Smooth muscle cell of the pulmonary artery (primary cell): ENCODE measurements around the gene OR4X1. TPM values are rescaled to one million over a fixed set of nuclear protein-coding genes. Genes with fewer than 3 reads are reported as not detected.

ENCODE experiments used
- total RNA-seq: library from RNA; depleted of rRNA; stranded (reverse); fragments of >200 nt; gene quantifications from 2 replicates; pipeline ENCODE4 v1.2.3, GENCODE V29; 2014

OR4X1 gene
- not detected in 2 replicates for total RNA-seq

GRCh38 chr11:48263423-48263911, at the start of gene OR4X1:
Gene OR4X1 (plus strand): TSS chr11:48263861. CDS start chr11:48263861, 0 bp downstream.

GRCh38 chr11:48216510-48216909, 47.2 kb upstream of the OR4X1 start, which contains the start of gene OR4B1:
Gene OR4B1 (plus strand): TSS chr11:48216810. CDS start chr11:48216810, 0 bp downstream.

GRCh38 chr11:48244804-48245203, 18.9 kb upstream of the OR4X1 start, which contains the start of gene OR4X2:
Gene OR4X2 (plus strand): TSS chr11:48245104. CDS start chr11:48245104, 0 bp downstream.

GRCh38 chr11:48305923-48306322, 42.3 kb downstream of the OR4X1 start, which contains the start of gene OR4S1:
Gene OR4S1 (plus strand): TSS chr11:48306223. CDS start chr11:48306223, 0 bp downstream.

Other genes with a start within 250 kb of the OR4X1 start
- not detected in 2 replicates for gene OR4B1, start 47.1 kb upstream of the OR4X1 start, total RNA-seq
- not detected in 2 replicates for gene OR4X2, start 18.8 kb upstream of the OR4X1 start, total RNA-seq
- not detected in 2 replicates for gene OR4S1, start 42.4 kb downstream of the OR4X1 start, total RNA-seq
- not detected in 2 replicates for gene OR4C3, start 61.1 kb downstream of the OR4X1 start, total RNA-seq
- gene OR4C5, start 102.6 kb downstream of the OR4X1 start, total RNA-seq = not detected in 2 replicates
- gene OR4A47, start 224.9 kb downstream of the OR4X1 start, total RNA-seq = not detected in 2 replicates